GM12875 (cell line): ENCODE results near the gene ASH1L.

Experiments
- H3K4me3 ChIP-seq: one replicate; pipeline ENCODE4 v1.5.1; 2011; ENCODE audit warnings: low read depth, low read length, control low read depth
- TF ChIP-seq, protein P1 (sequence below): IDR thresholded peaks from 2 replicates; pipeline ENCODE4 v1.5.1; 2011; ENCODE audit warnings: low read depth, mild to moderate bottlenecking, control low read depth, inconsistent platforms, low read length, moderate library complexity, borderline replicate concordance; ENCODE audit not compliant: insufficient read depth

ASH1L gene

DNA sequence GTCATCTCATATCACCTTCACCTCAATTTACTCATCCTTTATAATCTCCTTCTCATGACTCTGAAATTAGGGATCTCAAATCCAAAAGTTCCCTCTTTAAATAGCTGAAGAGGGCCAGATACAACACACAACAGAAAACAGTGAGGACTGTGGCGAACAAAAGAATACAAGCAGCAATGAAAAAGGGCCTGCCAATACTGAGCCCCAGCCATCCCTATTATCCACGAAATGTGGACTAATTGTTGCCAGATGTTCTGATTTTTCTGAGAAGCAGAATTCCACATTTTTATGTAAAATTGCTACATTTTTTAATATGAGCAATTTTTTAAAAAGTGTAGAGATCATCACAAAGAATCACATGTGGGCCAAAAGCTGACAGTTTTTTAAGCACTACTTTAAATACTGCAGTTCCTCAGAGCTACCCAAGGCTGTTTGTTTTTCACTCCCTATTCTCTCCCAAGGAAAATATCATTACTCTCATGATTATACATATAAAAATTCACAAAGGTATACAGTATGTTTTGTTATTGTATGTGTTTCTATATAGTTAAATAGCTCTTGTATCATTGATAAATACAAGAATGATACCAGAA is 90.0 kb downstream of the ASH1L start:
- TF ChIP-seq, protein P1, sequence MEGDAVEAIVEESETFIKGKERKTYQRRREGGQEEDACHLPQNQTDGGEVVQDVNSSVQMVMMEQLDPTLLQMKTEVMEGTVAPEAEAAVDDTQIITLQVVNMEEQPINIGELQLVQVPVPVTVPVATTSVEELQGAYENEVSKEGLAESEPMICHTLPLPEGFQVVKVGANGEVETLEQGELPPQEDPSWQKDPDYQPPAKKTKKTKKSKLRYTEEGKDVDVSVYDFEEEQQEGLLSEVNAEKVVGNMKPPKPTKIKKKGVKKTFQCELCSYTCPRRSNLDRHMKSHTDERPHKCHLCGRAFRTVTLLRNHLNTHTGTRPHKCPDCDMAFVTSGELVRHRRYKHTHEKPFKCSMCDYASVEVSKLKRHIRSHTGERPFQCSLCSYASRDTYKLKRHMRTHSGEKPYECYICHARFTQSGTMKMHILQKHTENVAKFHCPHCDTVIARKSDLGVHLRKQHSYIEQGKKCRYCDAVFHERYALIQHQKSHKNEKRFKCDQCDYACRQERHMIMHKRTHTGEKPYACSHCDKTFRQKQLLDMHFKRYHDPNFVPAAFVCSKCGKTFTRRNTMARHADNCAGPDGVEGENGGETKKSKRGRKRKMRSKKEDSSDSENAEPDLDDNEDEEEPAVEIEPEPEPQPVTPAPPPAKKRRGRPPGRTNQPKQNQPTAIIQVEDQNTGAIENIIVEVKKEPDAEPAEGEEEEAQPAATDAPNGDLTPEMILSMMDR, result no peak
- no peak overlapping the region for H3K4me3 ChIP-seq

DNA sequence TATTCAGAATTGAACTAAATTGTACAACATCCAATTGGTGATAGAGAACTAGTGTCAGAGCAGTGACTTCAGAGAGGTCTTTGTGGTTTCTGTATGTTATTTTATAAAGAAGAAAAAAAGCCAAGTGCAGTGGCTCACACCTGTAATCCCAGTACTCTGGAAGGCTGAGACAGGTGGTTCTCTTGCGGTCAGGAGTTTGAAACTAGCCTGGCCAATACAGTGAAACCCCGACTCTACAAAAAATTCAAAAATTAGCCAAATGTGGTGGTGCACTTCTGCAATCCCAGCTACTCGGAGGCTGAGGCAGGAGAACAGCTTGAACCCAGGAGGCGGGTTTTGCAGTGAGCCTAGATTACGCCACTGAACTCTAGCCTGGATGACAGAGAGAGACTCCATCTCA is 90.7 kb downstream of the ASH1L start:
- TF ChIP-seq, protein P1, result no peak
- H3K4me3 ChIP-seq, result no peak overlapping the region

DNA sequence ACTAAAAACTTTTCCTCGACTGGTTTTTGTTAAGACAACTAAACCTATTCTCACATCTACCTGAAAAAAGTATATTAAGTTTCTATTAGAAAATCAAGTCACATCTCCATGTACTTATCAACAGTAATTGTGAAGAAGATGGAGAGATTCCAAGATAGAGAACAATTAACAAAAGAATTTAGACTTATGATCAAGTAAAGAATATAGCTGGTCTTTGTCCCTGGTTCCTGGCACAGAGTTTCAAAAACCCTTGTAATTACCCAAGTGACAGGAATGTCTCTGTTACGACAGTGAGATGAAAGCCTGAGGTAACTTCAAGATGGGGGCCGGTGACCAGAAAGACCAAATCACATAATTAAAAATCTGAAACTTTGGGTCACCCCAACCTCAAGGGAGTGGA is 91.6 kb downstream of the ASH1L start:
- TF ChIP-seq, protein P1, result no peak
- no peak overlapping the region for H3K4me3 ChIP-seq

DNA sequence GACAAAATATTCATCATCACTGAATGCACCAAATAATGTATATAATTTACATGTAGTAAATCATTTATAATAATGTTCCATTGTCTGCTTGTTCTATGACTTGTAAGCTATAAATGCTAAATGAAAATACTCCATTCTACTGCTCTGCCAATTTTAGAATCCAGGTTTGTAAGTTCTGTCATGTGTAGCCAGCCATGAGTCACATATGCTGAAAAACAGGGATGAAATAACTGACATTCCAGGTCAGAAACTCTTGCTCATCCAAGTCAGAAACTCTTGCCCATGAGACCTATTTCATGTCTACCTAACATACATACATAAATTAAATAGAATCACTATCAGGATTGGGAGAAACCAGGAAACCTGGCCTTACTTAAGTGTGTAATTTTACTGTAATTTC is 95.6 kb downstream of the ASH1L start:
- H3K4me3 ChIP-seq, result no peak overlapping the region
- TF ChIP-seq, protein P1, result no peak

DNA sequence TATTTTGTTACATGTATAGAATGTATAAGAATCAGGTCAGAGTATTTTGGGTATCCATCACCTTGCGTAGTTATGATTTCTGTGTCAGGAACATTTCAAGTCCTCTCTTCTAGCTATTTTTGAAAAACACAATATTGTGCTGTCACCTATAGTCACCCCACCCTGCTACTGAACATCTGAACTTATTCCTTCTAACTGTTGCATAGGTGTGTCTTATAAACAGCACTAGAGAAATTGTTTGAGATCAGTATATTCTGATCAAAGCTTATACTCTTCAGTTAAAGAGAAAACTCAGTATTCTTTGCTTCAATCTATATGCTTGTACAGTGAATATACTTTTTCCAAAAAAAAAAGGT is 96.0 kb downstream of the ASH1L start:
- TF ChIP-seq, protein P1, result no peak
- no peak overlapping the region for H3K4me3 ChIP-seq

DNA sequence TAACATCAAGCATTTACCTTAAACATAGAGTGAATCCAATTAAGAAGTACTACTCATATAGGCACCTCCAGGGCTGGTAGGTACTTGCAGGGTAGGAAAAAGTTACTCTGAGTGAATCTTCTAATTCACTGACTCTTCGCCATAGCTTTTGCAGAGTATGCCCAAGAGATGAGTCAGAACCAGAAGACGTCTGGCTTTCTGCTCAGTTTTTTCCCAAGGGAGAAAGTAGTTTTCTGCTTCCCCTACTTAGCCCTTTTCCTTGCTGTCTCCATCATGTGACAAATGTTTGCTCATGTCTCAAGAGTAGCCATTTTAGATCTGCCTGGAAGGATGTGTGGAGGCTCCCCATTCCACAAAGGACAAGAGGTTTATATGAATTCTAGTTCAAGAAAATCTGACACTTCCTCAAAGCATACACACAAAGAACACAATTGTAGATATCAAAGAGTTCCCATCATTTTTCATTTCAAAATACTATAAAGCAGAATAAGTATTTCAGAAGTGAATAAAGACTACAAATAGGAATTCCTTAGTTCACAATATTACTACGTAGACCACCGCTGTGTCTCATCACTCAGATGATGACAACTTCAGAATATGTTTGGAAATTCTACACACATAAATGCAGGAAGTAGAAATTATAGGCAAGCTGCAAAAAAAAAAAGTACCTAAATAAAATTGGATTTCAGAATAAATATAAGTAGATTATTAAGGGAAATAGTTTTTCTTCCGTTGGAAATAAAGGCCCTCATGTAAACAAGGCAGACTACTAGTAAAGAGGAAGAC is 98.5 kb downstream of the ASH1L start:
- TF ChIP-seq, protein P1, result no peak
- no peak overlapping the region for H3K4me3 ChIP-seq

DNA sequence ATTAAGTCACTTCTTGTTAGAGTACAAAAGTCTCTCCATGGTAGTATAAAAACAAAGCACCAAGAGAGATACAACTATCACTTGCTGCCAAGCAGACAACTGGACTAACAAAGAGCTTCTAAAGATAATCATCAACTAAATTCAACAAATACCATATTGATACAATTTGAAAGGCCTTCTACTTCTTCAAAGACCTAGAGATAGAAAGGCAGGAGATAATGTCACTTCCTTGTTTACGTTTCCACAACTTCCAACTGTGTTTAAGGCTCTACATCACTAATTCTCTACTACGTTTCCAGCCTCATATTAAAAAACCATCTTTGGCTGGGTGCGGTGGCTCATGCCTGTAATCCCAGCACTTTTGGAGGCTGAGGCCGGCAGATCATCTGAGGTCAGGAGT is 104.5 kb downstream of the ASH1L start:
- TF ChIP-seq, protein P1, result no peak
- no peak overlapping the region for H3K4me3 ChIP-seq
